Rectal smooth muscle tissue (tissue), 1 donor: ENCODE results near the gene SNTB2.
A peak's percentile ranks its signal among the peaks of the same experiment; 100 is the strongest.

Experiments
- H3K27ac ChIP-seq: one replicate; pipeline ENCODE4 v1.7.0; 2013; ENCODE audit warnings: low read depth, low read length, inconsistent platforms
- H3K27me3 ChIP-seq: one replicate; pipeline ENCODE4 v1.7.0; 2013; ENCODE audit warnings: low read length; ENCODE audit not compliant: control insufficient read depth, insufficient read depth
- H3K36me3 ChIP-seq: one replicate; pipeline ENCODE4 v1.7.0; 2013; ENCODE audit warnings: low read length; ENCODE audit not compliant: control insufficient read depth, insufficient read depth
- H3K4me1 ChIP-seq: one replicate; pipeline ENCODE4 v1.7.0; 2013; ENCODE audit warnings: low read length; ENCODE audit not compliant: control insufficient read depth, insufficient read depth
- H3K4me3 ChIP-seq: one replicate; pipeline ENCODE4 v1.7.0; 2013; ENCODE audit warnings: low read length
- H3K9ac ChIP-seq: one replicate; pipeline ENCODE4 v1.7.0; 2013; ENCODE audit warnings: low read length

SNTB2 gene

GRCh38 chr16:69188236-69188549, 1.2 kb downstream of the SNTB2 start:
- peak overlapping the region; percentile 87 for H3K4me3 ChIP-seq
- H3K4me1 ChIP-seq = peaks cover 14% of the 10 kb centered on the region
- no peaks in the 10 kb centered on the region for H3K27me3 ChIP-seq
- H3K27ac ChIP-seq = peak overlapping the region; percentile 85
- H3K36me3 ChIP-seq = no peaks in the 10 kb centered on the region
- H3K9ac ChIP-seq = no peak overlapping the region

- Histone ChIP-seq H3K27ac (no peak overlapping the region), H3K9ac (peak overlapping the region; percentile 7), H3K4me3 (peak overlapping the region; percentile 87), H3K36me3 (no peaks in the 10 kb centered on the region), H3K27me3 (no peaks in the 10 kb centered on the region), H3K4me1 (peaks cover 13% of the 10 kb centered on the region)
Observed at GRCh38 chr16:69188716-69189115, 1.8 kb downstream of the SNTB2 start.

GRCh38 chr16:69190046-69190588, 3.2 kb downstream of the SNTB2 start:
- H3K9ac ChIP-seq = no peak overlapping the region
- H3K4me1 ChIP-seq = peaks cover 12% of the 10 kb centered on the region
- no peaks in the 10 kb centered on the region for H3K27me3 ChIP-seq
- no peak overlapping the region for H3K4me3 ChIP-seq
- no peak overlapping the region for H3K27ac ChIP-seq
- H3K36me3 ChIP-seq = no peaks in the 10 kb centered on the region

- no peak overlapping the region for H3K9ac ChIP-seq
- peaks cover 12% of the 10 kb centered on the region for H3K4me1 ChIP-seq
- H3K36me3 ChIP-seq = no peaks in the 10 kb centered on the region
- no peak overlapping the region for H3K4me3 ChIP-seq
- H3K27me3 ChIP-seq = no peaks in the 10 kb centered on the region
- H3K27ac ChIP-seq = no peak overlapping the region
Observed at GRCh38 chr16:69190598-69190997, 3.6 kb downstream of the SNTB2 start.

GRCh38 chr16:69191136-69191535, 4.2 kb downstream of the SNTB2 start:
- H3K27me3 ChIP-seq = no peaks in the 10 kb centered on the region
- peaks cover 12% of the 10 kb centered on the region for H3K4me1 ChIP-seq
- no peak overlapping the region for H3K27ac ChIP-seq
- H3K36me3 ChIP-seq = no peaks in the 10 kb centered on the region
- H3K4me3 ChIP-seq = no peak overlapping the region
- no peak overlapping the region for H3K9ac ChIP-seq

GRCh38 chr16:69193855-69194254, 6.9 kb downstream of the SNTB2 start:
- Histone ChIP-seq H3K27me3 (no peaks in the 10 kb centered on the region), H3K9ac (no peak overlapping the region), H3K36me3 (no peaks in the 10 kb centered on the region), H3K4me1 (peaks cover 4% of the 10 kb centered on the region), H3K4me3 (no peak overlapping the region), H3K27ac (no peak overlapping the region)

- no peak overlapping the region for H3K27ac ChIP-seq
- H3K27me3 ChIP-seq = no peaks in the 10 kb centered on the region
- H3K36me3 ChIP-seq = no peaks in the 10 kb centered on the region
- no peak overlapping the region for H3K4me3 ChIP-seq
- no peak overlapping the region for H3K9ac ChIP-seq
- H3K4me1 ChIP-seq = peaks cover 4% of the 10 kb centered on the region
Observed at GRCh38 chr16:69194488-69194887, 7.5 kb downstream of the SNTB2 start.

GRCh38 chr16:69195369-69196029, 8.5 kb downstream of the SNTB2 start:
- Histone ChIP-seq H3K9ac (no peak overlapping the region), H3K4me3 (no peak overlapping the region), H3K4me1 (peaks cover 4% of the 10 kb centered on the region), H3K27me3 (no peaks in the 10 kb centered on the region), H3K27ac (no peak overlapping the region), H3K36me3 (no peaks in the 10 kb centered on the region)

- H3K4me1 ChIP-seq = no peaks in the 10 kb centered on the region
- H3K9ac ChIP-seq = no peak overlapping the region
- no peak overlapping the region for H3K4me3 ChIP-seq
- no peaks in the 10 kb centered on the region for H3K36me3 ChIP-seq
- no peaks in the 10 kb centered on the region for H3K27me3 ChIP-seq
- H3K27ac ChIP-seq = no peak overlapping the region
Observed at GRCh38 chr16:69197573-69197972, 10.6 kb downstream of the SNTB2 start.

GRCh38 chr16:69199382-69199781, 12.4 kb downstream of the SNTB2 start:
- H3K4me3 ChIP-seq = no peak overlapping the region
- no peak overlapping the region for H3K9ac ChIP-seq
- H3K4me1 ChIP-seq = no peaks in the 10 kb centered on the region
- H3K27me3 ChIP-seq = no peaks in the 10 kb centered on the region
- H3K27ac ChIP-seq = no peak overlapping the region
- no peaks in the 10 kb centered on the region for H3K36me3 ChIP-seq

- Histone ChIP-seq H3K27ac (no peak overlapping the region), H3K9ac (no peak overlapping the region), H3K4me1 (no peaks in the 10 kb centered on the region), H3K36me3 (no peaks in the 10 kb centered on the region), H3K4me3 (no peak overlapping the region), H3K27me3 (no peaks in the 10 kb centered on the region)
Observed at GRCh38 chr16:69201291-69201690, 14.3 kb downstream of the SNTB2 start.

GRCh38 chr16:69201787-69202186, 14.8 kb downstream of the SNTB2 start:
- no peak overlapping the region for H3K9ac ChIP-seq
- H3K4me1 ChIP-seq = no peaks in the 10 kb centered on the region
- H3K36me3 ChIP-seq = no peaks in the 10 kb centered on the region
- no peaks in the 10 kb centered on the region for H3K27me3 ChIP-seq
- H3K4me3 ChIP-seq = no peak overlapping the region
- H3K27ac ChIP-seq = no peak overlapping the region

GRCh38 chr16:69204172-69204571, 17.2 kb downstream of the SNTB2 start:
- Histone ChIP-seq H3K4me1 (no peaks in the 10 kb centered on the region), H3K36me3 (no peaks in the 10 kb centered on the region), H3K27me3 (no peaks in the 10 kb centered on the region), H3K4me3 (no peak overlapping the region), H3K9ac (no peak overlapping the region), H3K27ac (no peak overlapping the region)
